Stimulated activated CD8-positive, alpha-beta memory T cell treated with anti-CD3 and anti-CD28 coated beads, Interleukin-4, amount 100 ng/mL, for 4 hours (primary cell): ENCODE results near the gene NEK8.
A peak's percentile ranks its signal among the peaks of the same experiment; 100 is the strongest.

Source experiments
- DNase-seq, 2 donors: peaks; one replicate each; pipeline ENCODE4 v3.0.0-alpha.2; 2020; ENCODE audit warnings: low read depth in 2 of 2, low spot score in 1 of 2

NEK8 gene

DNA sequence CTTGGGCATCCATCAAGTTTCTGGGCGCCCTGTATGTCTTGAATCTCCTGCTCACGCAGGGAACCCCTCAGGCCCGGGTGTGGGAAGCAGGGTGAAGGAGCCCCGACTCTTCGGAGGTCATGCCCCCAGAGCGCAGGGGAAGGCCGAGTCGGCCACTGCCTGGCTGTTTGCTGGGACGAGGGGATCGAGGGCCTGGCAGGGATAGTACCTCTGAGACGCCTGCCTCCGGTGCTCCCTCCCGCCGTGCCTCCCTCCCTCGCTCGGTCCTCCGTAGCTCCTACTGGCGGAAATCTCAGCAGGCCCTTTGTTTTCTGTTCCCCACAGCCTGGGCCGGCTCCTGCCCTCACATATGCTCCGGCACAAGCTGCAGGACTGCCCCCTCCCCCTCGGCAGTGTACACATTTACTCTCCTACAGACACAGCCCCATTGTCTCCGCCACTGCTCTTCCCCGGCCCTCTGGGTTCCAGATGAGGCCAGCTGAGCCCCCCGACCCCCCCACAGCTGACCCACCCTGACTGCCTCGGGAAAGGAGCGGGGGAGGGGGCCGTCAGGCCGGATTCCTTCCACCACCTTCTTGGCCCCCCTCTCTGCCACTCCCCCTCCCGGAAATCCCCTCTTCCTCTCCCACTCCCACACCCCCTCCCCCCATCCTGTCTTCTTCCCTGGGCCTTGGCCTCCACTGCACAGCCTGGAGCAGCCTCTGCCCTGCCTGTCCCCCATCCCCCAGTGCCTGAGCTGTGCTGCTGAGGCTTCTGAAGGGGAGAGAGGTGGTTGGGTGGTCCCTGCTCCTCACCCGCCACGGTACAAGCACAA, 16.6 kb downstream of the NEK8 start:
- DNase-seq: no peak

- DNase-seq: no peak
These were observed 17.3 kb downstream of the NEK8 start for GRCh38 chr17:28745786-28746411.

GRCh38 chr17:28746611-28747050, 18.0 kb downstream of the NEK8 start:
- DNase-seq: no peak

- DNase-seq: no peak
These were observed 18.6 kb downstream of the NEK8 start for GRCh38 chr17:28747051-28747691.

DNA sequence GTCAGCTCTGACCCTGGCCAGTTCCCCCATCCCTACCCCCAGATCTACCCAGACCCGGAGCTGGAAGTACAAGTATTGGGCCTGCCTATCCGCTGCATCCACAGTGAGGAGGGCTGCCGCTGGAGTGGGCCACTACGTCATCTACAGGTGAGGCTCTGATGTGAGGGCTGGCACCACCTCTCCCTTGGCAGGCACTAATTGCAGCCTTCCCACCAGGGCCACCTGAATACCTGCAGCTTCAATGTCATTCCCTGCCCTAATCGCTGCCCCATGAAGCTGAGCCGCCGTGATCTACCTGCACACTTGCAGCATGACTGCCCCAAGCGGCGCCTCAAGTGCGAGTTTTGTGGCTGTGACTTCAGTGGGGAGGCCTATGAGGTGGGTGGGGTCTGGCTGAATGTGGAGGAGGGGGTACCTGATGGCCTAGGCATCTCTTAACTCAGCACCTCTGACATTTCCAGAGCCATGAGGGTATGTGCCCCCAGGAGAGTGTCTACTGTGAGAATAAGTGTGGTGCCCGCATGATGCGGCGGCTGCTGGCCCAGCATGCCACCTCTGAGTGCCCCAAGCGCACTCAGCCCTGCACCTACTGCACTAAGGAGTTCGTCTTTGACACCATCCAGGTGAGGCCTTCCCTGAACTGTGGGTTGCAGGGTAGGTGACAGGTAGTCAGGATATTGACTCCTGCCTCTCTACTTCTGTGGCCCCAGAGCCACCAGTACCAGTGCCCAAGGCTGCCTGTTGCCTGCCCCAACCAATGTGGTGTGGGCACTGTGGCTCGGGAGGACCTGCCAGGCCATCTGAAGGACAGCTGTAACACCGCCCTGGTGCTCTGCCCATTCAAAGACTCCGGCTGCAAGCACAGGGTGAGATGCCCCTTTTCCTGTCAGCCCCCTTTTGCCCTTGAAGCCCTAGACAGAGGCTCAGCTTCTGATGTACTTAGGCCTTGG, 19.5 kb downstream of the NEK8 start:
- DNase-seq: no peak

DNA sequence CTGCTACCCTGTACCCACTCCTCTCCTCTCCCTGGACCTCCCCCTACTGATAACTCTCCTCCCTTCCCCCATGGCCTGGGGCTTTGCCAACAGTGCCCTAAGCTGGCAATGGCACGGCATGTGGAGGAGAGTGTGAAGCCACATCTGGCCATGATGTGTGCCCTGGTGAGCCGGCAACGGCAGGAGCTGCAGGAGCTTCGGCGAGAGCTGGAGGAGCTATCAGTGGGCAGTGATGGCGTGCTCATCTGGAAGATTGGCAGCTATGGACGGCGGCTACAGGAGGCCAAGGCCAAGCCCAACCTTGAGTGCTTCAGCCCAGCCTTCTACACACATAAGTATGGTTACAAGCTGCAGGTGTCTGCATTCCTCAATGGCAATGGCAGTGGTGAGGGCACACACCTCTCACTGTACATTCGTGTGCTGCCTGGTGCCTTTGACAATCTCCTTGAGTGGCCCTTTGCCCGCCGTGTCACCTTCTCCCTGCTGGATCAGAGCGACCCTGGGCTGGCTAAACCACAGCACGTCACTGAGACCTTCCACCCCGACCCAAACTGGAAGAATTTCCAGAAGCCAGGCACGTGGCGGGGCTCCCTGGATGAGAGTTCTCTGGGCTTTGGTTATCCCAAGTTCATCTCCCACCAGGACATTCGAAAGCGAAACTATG, 20.4 kb downstream of the NEK8 start:
- no peak for DNase-seq

GRCh38 chr17:28749516-28750177, 21.1 kb downstream of the NEK8 start:
- DNase-seq: no peak

DNA sequence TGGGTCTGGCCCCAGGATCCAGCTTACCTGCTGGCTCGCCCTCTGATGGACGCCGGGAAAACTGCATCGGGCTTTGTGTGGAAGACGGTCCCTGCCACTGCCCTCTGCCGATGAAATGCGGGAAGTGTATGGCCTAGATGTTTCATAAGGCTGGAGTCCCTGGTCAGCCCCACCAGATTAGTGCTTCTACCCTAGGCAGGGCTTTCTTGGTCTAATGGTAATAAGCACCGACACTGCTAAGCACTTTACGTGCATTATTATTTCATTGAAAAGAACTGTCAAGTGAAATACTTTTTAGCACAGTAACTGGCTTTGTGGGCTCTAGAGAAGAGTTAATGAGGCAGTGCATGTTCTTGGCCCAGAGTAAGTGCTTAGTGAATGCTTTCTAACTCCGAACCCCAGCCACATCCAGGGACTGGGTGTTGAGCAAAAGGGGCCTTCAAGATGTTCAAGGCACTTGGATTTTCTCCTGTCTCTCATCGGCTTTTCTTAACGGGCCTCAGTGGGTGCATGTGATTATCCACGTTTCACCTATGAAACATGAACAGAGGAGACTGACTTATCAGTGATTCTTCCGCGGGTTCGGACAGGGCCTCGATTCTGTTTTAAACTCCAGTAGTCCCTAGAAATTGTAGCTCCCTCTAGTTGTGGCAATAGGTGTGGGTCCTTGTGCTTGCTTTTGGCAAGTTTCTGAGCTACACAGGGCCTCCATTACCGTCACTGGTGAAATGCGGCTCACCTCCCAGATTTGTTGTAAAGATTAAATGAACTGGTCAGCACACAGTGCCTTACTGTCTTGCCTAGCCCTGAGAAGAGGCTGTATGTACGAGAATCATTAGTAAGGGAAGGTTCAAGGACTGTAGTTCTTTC, 21.8 kb downstream of the NEK8 start:
- DNase-seq: peak; percentile 66 to 71

DNA sequence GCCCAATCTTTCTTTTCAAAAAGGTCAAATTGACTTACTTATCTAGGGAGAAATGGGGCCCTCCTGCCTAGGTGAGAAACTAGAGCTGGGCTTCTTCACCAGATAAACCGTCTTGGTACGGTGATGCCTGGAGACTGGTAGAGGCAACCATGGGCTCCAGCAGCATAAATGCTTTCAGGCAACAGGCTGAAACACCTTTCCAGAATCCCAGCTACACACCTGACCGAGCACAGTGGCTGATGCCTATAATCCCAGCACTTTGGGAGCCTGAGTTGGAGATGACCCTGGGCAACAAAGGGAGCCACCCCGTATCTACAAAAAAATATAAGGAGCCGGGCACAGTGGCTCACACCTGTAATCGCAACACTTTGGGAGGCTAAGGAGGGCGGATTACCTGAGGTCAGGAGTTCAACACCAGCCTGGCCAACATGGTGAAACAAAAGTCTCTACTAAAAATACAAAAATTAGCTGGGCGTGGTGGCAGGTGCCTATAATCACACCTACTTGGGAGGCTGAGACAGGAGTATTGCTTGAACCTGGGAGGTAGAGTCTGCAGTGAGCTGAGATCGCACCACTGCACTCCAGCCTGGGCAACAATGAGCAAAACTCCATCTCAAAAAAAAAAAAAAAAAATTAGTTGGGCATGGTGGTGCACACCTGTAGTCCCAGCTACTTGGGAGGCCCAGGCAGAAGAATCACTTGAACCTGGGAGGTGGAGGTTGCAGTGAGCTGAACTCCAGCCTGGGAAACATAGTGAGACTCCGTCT, 23.2 kb downstream of the NEK8 start:
- DNase-seq: no peak

DNA sequence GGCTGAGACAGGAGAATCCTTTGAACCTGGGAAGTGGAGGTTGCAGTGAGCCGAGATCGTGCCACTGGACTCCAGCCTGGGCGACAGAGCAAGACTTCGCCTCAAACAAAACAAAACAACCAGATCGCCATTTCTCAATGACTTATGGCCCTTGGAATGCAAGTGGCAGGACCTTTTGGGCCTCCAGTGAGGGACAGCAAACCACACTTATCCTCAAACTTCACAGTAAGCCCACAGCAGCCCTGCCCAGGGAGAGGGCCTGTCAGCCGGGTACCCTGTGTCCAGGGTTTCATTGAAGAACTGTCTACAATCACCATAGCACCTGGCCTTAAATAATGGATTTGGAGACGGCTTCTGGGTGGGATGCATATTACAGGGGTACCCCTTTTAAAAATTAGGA, 26.9 kb downstream of the NEK8 start:
- no peak for DNase-seq

GRCh38 chr17:28756049-28756804, 27.6 kb downstream of the NEK8 start:
- DNase-seq: no peak

GRCh38 chr17:28758411-28759121, 30.0 kb downstream of the NEK8 start:
- DNase-seq: no peak

GRCh38 chr17:28759256-28759865, 30.8 kb downstream of the NEK8 start:
- no peak for DNase-seq

GRCh38 chr17:28760601-28761562, 32.3 kb downstream of the NEK8 start:
- DNase-seq: no peak

DNA sequence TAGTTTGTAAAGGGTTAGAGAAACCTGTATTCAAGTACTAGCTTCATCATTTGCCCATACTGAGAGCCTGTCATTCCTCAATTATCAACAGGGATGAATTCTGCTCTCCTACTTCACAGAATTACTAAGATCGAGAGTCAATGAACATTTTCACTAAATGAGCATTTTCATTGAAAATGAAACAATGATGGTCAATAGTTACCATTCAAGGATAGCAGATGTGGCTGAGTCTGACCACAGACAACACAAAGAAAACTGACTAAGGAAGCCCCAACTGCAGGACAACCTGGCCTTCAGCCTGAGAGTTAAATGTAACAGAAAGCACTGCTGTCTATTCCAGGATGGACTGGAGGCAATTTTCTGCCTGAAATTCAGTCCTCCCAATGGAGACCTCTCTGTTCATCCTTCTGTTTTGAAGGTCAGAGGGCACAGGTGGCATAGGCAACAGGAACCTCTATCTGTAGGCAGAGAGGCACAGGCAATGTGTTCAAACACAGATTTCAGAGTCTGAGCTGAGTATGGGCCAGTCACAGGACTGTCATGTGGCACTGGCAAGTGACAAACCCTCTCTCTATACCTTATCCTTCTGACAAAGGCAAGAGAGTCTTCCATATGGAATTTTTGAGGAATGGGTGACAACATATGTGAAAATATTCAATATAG, 34.7 kb downstream of the NEK8 start:
- DNase-seq: no peak
